Stimulated activated memory B cell treated with anti-CD40 and anti-IgM and Interleukin-4, amounts not matched to agents 10 μg/mL and 1 μg/mL and 100 μg/mL, for 72 hours (primary cell): ENCODE results near the gene ANKS1B.
"Not testable (repeated sequence)": the region's sequence is repeated elsewhere in the genome, so short reads cannot be mapped to it uniquely, and the experiment has no call there.

Source experiments
- ATAC-seq: fragments of 150-1000 bp; cut with Tn5 transposase; 2 replicates; pipeline ENCODE4 v1.10.0; 2021
- H3K27ac Mint-ChIP-seq: one replicate; pipeline ENCODE4 v1.8.0; 2022; ENCODE audit warnings: mild to moderate bottlenecking, mixed read lengths
- H3K27me3 Mint-ChIP-seq: one replicate; pipeline ENCODE4 v1.8.0; 2022; ENCODE audit warnings: mixed read lengths
- H3K36me3 Mint-ChIP-seq: one replicate; pipeline ENCODE4 v1.8.0; 2022; ENCODE audit warnings: mixed read lengths
- H3K4me1 Mint-ChIP-seq: one replicate; pipeline ENCODE4 v1.8.0; 2022; ENCODE audit warnings: mixed read lengths
- H3K4me3 Mint-ChIP-seq: one replicate; pipeline ENCODE4 v1.8.0; 2022; ENCODE audit warnings: mild to moderate bottlenecking, moderate library complexity, mixed read lengths
- H3K9me3 Mint-ChIP-seq: one replicate; pipeline ENCODE4 v1.8.0; 2022; ENCODE audit warnings: mixed read lengths

ANKS1B gene

DNA sequence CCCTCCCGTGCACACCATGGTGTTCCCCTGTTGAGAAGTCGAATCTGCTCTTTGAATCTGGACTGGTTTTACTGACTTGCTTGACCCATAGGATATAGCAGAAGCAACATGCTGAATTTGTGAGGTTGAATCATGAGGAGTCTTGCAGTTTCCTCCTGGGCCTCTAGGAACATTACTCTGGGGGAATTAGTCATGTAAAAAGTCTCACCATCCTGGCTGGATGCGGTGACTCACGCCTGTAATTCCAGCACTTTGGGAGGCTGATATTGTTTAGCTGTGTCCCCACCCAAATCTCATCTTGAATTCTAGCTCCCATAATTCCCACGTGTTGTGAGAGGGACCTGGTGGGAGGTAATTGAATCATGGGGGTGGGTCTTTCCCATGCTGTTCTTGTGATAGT, 1228.9 kb downstream of the ANKS1B start:
- H3K36me3 Mint-ChIP-seq, H3K27me3 Mint-ChIP-seq, H3K9me3 Mint-ChIP-seq, H3K27ac Mint-ChIP-seq, H3K4me3 Mint-ChIP-seq, H3K4me1 Mint-ChIP-seq, ATAC-seq: not testable (repeated sequence)

DNA sequence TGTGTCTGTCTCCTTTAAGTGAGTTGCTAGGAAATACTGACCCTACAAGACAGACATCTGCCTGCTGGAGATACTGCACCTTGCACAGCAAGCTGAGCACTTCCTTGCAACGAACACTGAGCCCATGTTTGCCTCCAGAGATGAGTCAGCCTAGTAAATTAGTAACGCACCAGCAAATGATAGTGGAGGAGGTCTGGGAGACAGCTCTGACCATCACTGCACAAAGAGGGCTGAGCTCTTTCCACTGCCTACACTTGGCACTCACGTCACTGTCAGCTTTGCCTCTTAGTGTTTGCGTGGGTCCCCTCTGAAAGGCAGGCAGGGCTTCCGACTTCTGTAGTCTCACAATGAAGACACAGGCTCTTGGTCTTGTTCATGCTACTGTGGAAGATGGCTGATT, 1230.6 kb downstream of the ANKS1B start:
- ATAC-seq: peak; percentile 90
- no peaks in the 10 kb centered on the region for H3K9me3 Mint-ChIP-seq
- peaks cover 21% of the 10 kb centered on the region for H3K27me3 Mint-ChIP-seq
- H3K36me3 Mint-ChIP-seq: no peaks in the 10 kb centered on the region
- H3K27ac Mint-ChIP-seq: no peak overlapping the region
- H3K4me3 Mint-ChIP-seq: no peak overlapping the region
- H3K4me1 Mint-ChIP-seq: no peaks in the 10 kb centered on the region

DNA sequence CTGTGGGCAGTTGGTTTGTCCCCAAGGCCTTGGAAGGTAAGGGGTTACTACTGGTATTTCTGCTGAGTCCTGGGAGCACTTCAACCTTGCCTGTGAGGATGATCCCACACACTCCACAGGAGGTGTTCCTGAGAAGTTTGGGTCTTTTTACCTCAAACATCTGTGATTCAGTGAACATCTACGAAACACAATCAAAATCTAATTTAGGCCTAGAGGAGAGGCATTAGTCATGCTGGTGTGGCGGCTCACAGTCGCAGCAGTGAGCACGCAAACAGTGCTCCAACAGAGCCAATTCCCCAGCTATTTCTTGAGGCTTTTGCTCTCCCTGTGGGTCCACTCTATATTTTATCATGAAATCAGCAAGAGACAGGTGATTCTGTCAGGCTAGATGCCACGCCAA, 1232.0 kb downstream of the ANKS1B start:
- Mint-ChIP-seq H3K27me3 (peaks cover 18% of the 10 kb centered on the region), H3K27ac (no peak overlapping the region), H3K9me3 (no peaks in the 10 kb centered on the region), H3K4me1 (no peaks in the 10 kb centered on the region), H3K4me3 (no peak overlapping the region), H3K36me3 (no peaks in the 10 kb centered on the region)
- ATAC-seq: no peak

DNA sequence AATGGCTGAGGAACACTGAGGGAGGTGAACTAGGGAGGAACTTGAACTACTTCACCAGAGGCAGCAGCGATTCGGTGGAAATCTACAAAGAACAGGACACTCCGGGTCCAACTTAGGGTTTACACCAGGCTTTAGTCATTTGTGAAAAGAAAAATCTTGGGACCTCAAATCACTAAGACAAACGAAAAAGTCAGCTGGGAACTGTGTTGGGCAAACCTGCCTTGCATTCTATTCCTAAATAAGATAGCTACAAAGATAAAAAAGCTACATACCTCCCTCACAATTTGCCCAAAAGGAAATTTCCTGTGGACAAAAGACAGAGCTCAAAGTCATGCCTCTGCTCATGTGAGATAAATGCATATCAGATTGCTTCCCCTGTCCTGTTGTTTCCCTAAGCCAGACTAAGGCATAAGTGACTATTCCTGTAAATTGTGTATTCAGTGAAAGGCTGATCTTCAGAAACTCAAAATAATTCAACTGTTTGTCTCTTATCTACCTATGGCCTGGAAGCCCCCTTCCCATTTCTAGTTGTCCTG, 1233.1 kb downstream of the ANKS1B start:
- Mint-ChIP-seq H3K4me3 (no peak overlapping the region), H3K4me1 (peaks cover under 1% of the 10 kb centered on the region), H3K27me3 (peaks cover 29% of the 10 kb centered on the region), H3K36me3 (no peaks in the 10 kb centered on the region), H3K27ac (no peak overlapping the region), H3K9me3 (no peaks in the 10 kb centered on the region)
- no peak for ATAC-seq

DNA sequence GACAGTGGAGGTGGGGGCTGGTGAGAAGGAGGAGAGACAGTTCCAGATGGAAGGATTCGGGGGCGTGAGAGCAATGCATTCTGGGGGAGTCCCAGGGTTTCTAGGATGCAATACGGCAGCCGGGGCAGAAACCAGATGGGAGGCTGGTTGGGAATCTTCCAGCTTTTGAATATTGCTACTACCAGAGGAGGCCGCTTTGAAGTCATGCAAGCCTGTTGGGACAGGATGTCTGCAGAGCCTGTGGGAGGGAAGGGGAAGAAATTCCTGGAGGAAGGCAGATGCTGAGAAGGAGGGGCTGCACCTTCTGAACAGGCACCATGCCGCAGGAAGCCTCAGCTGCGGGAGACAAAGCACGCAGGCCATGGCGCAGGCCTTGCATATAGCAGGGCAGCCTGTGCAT, 1234.2 kb downstream of the ANKS1B start:
- peaks cover 38% of the 10 kb centered on the region for H3K27me3 Mint-ChIP-seq
- no peak overlapping the region for H3K27ac Mint-ChIP-seq
- no peaks in the 10 kb centered on the region for H3K36me3 Mint-ChIP-seq
- no peaks in the 10 kb centered on the region for H3K9me3 Mint-ChIP-seq
- H3K4me1 Mint-ChIP-seq: peaks cover 10% of the 10 kb centered on the region
- ATAC-seq: no peak
- no peak overlapping the region for H3K4me3 Mint-ChIP-seq

DNA sequence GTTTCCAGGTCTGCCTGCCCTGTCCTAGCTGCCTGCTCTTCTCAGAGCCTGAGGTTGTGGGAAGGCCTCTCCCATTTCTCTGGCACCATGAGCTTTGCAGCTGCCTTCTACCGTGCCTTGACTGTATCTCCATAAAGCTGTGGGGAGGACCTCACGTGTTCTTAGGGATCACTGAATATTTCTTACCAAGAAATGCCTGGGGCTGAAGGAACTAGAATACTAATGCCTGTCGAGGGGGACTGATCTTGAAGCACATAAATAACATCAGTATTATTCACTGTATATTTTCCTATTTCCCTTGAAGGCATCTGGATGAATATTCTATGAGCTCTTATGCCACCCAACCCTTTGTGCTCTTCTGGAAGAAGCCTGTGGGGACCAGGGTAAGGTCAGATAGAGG, 1236.3 kb downstream of the ANKS1B start:
- no peak overlapping the region for H3K27ac Mint-ChIP-seq
- H3K4me3 Mint-ChIP-seq: no peak overlapping the region
- no peak for ATAC-seq
- peaks cover 38% of the 10 kb centered on the region for H3K27me3 Mint-ChIP-seq
- H3K9me3 Mint-ChIP-seq: no peaks in the 10 kb centered on the region
- H3K36me3 Mint-ChIP-seq: no peaks in the 10 kb centered on the region
- H3K4me1 Mint-ChIP-seq: peaks cover 10% of the 10 kb centered on the region

DNA sequence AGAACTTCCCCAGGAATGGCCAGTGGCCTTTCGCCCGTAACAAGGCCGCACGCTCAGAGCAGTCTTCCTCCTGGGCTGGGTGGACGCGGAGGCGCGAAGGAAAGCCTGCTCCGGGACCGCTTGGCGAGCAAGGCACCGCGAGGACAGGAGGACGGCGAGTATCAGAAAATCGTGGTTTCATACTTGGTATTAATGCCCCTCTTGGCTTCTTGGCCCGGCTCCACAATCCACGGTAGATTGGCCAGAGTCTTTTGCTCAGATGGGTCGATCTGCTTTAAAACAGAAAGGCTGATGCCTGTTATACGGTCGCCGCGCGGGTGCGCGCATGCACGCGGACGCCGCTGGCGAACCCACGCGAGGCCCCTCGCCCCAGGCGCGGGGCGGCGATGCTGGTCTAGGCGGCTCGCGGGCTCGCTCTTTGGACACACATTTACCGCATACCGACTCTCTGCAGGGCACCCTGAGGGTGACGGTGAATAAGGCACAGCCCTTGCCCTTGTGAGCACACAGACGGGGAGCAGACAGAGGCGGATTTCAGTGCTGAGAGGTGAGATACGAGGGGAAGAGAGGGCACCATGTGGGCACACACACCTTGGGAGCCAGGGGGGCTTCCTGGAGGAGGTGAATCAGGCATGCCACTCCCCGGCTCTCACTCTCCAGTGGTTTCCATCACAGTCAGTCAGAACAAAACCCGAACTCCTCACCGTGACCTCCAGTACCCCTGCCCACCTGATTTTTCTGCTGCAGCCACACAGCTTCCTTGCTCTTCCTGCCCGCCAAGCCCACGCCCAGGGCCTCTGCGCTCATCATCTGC, 1239.0 kb downstream of the ANKS1B start:
- peaks cover 10% of the 10 kb centered on the region for H3K4me1 Mint-ChIP-seq
- peak overlapping the region; percentile 57 for H3K4me3 Mint-ChIP-seq
- peak; percentile 49 for ATAC-seq
- H3K27ac Mint-ChIP-seq: no peak overlapping the region
- peaks cover 3% of the 10 kb centered on the region for H3K9me3 Mint-ChIP-seq
- no peaks in the 10 kb centered on the region for H3K36me3 Mint-ChIP-seq
- H3K27me3 Mint-ChIP-seq: peaks cover 51% of the 10 kb centered on the region

DNA sequence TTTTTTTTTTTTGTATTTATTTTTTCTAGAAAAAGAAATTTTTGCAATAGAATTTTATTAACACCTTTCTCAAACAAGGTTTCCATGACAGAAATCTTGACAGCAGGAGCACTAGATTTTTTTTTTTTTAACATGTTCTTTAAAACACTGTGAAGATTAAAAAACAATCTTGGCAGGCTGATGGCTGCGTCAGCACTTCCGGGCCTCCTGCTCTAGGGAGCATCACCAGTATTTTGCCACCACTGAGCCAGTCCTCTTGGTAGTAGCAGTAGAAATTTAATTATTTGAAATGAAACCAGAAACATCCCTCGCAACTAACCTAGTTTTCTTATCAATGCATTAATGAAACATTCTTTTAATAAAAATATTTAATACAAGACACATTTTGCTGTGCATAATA, 1240.1 kb downstream of the ANKS1B start:
- no peaks in the 10 kb centered on the region for H3K36me3 Mint-ChIP-seq
- no peak overlapping the region for H3K4me3 Mint-ChIP-seq
- no peak overlapping the region for H3K27ac Mint-ChIP-seq
- H3K27me3 Mint-ChIP-seq: peaks cover 47% of the 10 kb centered on the region
- H3K4me1 Mint-ChIP-seq: peaks cover 10% of the 10 kb centered on the region
- H3K9me3 Mint-ChIP-seq: peaks cover 3% of the 10 kb centered on the region
- no peak for ATAC-seq

DNA sequence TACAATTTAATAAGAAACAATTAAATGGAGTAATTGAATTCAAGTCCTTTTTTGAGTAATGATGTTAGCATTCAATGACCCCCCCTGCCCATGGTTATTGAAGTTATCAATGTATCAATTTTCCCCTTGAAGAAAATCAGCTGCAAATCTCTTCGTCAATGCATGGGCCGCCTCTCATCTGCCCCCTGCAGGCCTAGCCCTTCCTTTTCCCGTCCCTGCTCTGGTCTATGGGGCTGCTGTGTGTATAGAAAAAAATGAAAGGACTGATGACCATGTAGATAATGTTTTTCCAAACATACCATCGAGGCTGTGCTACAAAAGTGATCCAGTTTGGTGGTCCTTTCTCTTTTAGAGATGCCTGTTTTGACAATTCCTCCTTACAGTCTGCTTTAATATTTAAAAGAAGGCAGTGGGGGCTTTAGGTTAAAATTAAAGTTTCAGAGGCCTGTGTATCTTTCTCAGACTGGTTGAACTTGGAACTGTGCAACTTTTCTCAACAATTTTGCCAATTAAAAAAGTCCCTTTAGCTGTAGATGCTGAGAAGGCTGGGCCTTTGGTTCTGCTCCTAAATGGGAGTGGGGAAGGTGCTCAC, 1241.3 kb downstream of the ANKS1B start:
- H3K27ac Mint-ChIP-seq: no peak overlapping the region
- H3K4me1 Mint-ChIP-seq: peaks cover 10% of the 10 kb centered on the region
- ATAC-seq: no peak
- H3K27me3 Mint-ChIP-seq: peaks cover 40% of the 10 kb centered on the region
- no peak overlapping the region for H3K4me3 Mint-ChIP-seq
- no peaks in the 10 kb centered on the region for H3K36me3 Mint-ChIP-seq
- peaks cover 3% of the 10 kb centered on the region for H3K9me3 Mint-ChIP-seq

DNA sequence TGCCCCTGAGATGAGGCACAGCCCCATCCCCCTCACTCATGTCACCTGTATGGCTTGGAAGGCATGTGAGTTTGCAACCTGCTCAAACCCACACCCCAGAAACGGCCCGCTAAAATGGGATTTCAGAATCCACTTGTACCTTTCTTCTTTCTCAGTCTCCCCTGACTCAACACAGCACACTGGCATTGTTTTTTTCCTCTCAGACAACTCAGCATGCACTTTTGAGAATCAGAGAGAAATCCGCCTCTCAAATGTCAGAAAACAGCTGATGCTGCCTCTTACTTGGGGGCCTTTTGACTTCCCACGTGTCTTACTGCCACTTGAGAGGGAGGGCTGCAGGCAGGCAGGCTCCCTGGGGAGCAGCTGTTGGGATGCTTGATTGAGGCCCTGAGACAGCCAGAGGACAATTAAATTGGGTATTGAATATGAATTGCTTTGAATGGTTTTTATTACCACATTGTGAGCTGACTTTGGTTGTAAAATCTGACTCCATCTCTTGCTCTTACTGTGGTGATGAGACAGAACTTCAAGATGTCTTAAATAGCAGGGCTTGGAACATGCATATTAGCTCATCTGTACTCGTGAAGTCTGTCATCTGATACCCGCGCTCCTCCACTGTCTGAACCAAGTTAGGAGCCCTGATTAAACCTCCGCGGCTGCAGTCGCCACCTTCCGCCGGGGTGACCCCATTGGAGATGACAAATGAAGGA, 1243.0 kb downstream of the ANKS1B start:
- no peak for ATAC-seq
- peaks cover 10% of the 10 kb centered on the region for H3K4me1 Mint-ChIP-seq
- H3K4me3 Mint-ChIP-seq: no peak overlapping the region
- no peak overlapping the region for H3K27ac Mint-ChIP-seq
- peaks cover 25% of the 10 kb centered on the region for H3K27me3 Mint-ChIP-seq
- H3K36me3 Mint-ChIP-seq: no peaks in the 10 kb centered on the region
- peaks cover 3% of the 10 kb centered on the region for H3K9me3 Mint-ChIP-seq

DNA sequence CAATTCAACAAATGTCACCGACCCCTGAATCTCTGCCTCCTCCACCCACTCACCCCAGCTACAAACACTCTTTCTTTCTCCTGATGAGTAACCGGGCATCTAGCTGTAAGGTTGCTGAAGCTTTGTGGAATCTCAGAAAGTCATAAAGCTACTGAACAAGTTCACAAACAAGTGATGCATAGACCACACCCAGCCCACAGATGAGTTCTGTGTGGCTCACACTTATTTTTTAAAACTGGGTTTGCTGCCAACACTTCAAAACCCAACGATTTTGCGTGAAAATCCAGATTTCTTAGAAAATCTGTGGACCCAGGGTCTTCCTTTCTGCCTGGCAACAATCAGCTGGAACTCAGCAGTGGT, 1243.6 kb downstream of the ANKS1B start:
- no peak overlapping the region for H3K27ac Mint-ChIP-seq
- H3K4me1 Mint-ChIP-seq: peaks cover 4% of the 10 kb centered on the region
- no peak overlapping the region for H3K4me3 Mint-ChIP-seq
- peaks cover 3% of the 10 kb centered on the region for H3K36me3 Mint-ChIP-seq
- peaks cover 20% of the 10 kb centered on the region for H3K27me3 Mint-ChIP-seq
- ATAC-seq: no peak
- H3K9me3 Mint-ChIP-seq: peaks cover 3% of the 10 kb centered on the region

DNA sequence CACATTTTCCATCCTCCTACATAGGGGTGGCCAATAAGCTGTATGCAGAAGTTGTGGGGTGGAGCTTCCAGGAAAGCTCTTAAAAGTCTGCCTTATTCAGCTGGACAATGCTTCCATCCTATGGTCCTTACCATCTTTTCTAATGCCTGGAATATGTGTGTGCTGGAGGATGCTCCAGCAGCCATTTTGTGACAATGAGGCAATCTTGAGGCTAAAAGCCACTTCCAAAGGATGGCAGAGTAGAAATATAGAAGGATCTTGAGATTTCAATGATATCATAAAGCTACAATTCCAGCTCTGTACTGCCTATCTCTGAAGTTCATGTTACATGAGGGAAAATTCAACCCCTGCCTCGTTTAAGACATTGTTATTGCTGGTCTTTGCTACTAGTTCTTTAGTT, 1244.0 kb downstream of the ANKS1B start:
- Mint-ChIP-seq H3K9me3 (peaks cover 3% of the 10 kb centered on the region), H3K4me3 (no peak overlapping the region), H3K27ac (no peak overlapping the region)

DNA sequence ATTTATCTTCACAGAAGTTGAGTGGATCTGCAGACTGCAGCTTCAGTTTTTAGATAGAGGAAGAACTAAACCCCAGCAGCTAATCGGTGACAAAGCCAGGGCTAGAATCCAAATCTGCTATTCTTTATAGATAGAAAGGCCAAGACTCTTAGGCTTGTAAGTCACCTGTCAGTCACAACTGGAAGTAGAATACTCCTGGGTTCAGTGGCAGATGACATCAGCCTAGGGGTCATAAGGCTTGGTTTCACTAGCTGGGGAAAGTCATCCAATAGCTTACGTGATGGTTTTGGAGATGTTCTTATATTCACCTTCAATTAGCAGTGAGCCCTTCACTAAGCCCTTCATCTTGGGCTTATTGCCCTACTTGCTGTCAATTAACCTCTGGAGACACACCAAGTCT, 1246.2 kb downstream of the ANKS1B start:
- peaks cover 16% of the 10 kb centered on the region for H3K27me3 Mint-ChIP-seq
- H3K4me3 Mint-ChIP-seq: no peak overlapping the region
- no peaks in the 10 kb centered on the region for H3K4me1 Mint-ChIP-seq
- H3K36me3 Mint-ChIP-seq: peaks cover 26% of the 10 kb centered on the region
- H3K27ac Mint-ChIP-seq: no peak overlapping the region
- no peak for ATAC-seq
- H3K9me3 Mint-ChIP-seq: peaks cover 3% of the 10 kb centered on the region

More for the DNA sequence above, 1244.0 kb downstream of the ANKS1B start:
- Mint-ChIP-seq H3K4me1 (no peaks in the 10 kb centered on the region), H3K27me3 (peaks cover 16% of the 10 kb centered on the region), H3K36me3 (peaks cover 7% of the 10 kb centered on the region)
- no peak for ATAC-seq

DNA sequence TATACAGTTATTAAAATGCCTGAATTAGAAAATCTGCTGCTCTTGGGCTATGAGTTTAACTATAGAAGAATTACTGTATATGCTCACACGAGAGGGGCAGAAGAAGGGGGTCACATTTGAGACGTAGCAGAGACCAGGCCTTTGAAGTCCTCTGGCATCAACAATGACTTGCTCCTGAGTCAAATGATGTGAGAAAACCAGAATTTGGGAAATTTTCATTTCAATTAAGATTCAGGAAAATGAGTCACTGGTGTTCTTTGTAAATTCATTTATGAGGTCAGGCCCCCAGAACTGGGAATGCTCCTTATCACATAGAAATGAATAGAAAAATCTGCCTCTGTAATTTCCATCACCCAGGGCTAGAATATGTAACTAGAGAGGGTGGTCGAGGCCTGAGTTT, 1246.7 kb downstream of the ANKS1B start:
- no peak overlapping the region for H3K27ac Mint-ChIP-seq
- no peak overlapping the region for H3K4me3 Mint-ChIP-seq
- H3K36me3 Mint-ChIP-seq: peaks cover 31% of the 10 kb centered on the region
- H3K27me3 Mint-ChIP-seq: peaks cover 16% of the 10 kb centered on the region
- H3K9me3 Mint-ChIP-seq: peaks cover 3% of the 10 kb centered on the region
- no peak for ATAC-seq
- no peaks in the 10 kb centered on the region for H3K4me1 Mint-ChIP-seq

DNA sequence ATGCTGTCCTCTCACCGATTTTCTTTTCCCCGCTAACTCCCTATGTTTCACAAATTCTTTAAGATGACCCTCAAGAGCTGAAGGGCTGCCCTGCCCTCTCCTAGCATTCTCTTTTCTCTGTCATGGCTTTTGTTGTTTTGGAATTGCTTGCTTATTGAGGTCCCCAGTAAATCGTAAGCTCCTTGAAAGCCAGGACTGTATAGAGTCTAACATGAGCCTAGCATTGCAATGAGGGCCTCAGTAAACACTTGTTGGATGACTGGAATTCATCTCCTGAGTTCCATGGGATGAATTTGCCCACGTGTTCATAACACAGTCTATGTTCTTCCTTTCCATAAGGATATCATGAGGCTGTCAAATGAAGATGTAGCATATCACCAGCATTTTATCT, 1247.4 kb downstream of the ANKS1B start:
- ATAC-seq: no peak
- Mint-ChIP-seq H3K4me3 (no peak overlapping the region), H3K9me3 (peaks cover 3% of the 10 kb centered on the region), H3K36me3 (peaks cover 31% of the 10 kb centered on the region), H3K27me3 (peaks cover 16% of the 10 kb centered on the region), H3K4me1 (no peaks in the 10 kb centered on the region), H3K27ac (no peak overlapping the region)
